Inflammatory macrophage (primary cell): ENCODE results near the gene ESRRG.
A peak's percentile ranks its signal among the peaks of the same experiment; 100 is the strongest.

Experiments
- DNase-seq, 2 donors: peaks; one replicate each; pipeline ENCODE4 v3.0.0-alpha.2; 2020 to 2022
- total RNA-seq, 18 experiments: gene quantifications; one replicate each; lab custom pipeline; 2026; ENCODE audit warnings: mixed read lengths in 6 of 18, inconsistent platforms in 2 of 18; lab: John Stamatoyannopoulos, UW

ESRRG gene
- total RNA-seq: 0 to 0.25 (median 0) reads per million in 18 experiments

DNA sequence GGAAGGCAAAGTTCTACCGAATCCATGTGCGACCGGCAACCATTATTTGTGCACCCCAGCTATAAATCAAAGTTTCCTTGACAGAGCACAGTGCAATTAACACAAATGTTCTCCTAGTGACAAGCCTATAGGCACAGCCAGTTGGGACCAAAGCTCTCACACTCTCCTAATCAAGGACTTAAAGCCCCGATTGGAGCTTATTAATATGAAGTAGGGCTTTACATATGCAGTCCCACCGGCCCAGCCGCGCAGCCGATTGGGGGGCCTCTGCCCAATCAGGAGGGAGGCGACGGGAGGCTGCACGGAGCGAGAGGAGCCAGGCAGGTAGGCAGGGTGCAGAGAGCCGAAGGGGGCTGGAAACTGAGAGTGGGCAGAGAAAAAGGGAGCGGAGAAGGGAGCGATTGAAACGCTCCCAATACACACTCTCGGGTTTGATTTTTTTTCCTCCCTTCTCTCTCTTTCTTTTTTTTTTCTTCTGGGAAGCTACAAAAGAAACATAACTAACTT, at the start of gene ESRRG:
Gene ESRRG (minus strand): TSS at position 156 of the 507 bp plus-strand sequence. CDS start 130 bp downstream, at position 26.
- no peak for DNase-seq

- no peak for DNase-seq
Observed at GRCh38 chr1:216771922-216772321, 48.7 kb upstream of the ESRRG start.

DNA sequence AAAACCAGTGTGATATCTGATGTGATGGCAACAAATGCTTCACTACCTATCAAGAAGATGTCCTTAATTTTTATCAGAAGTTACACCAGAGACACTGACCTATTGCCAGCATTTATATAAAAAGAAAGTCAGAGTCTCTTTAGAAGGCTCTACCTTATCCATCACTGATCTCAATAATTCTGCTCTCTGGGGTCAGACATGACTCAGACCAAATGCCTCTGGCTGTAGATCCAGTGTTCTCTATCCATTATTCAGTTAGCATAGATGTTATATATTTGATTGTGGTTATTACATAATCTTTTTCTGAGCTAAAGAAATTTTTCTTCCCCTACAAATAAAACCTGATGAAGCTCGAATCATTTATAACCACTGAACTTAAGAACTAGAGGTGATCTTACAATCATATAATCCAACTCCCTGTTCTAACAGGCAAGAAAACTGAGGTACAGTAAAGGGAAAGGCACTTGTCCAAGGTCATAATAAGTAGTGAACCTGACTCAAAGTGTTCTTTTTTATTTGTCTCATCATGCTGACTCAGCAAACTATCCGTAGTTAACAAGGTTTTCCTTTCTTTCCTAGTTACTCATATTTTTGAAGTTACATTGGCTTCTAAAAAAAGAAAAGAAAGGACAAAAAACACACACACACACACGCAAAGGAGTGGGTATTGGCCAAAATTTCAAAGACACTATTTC, 43.6 kb upstream of the ESRRG start:
- no peak for DNase-seq

DNA sequence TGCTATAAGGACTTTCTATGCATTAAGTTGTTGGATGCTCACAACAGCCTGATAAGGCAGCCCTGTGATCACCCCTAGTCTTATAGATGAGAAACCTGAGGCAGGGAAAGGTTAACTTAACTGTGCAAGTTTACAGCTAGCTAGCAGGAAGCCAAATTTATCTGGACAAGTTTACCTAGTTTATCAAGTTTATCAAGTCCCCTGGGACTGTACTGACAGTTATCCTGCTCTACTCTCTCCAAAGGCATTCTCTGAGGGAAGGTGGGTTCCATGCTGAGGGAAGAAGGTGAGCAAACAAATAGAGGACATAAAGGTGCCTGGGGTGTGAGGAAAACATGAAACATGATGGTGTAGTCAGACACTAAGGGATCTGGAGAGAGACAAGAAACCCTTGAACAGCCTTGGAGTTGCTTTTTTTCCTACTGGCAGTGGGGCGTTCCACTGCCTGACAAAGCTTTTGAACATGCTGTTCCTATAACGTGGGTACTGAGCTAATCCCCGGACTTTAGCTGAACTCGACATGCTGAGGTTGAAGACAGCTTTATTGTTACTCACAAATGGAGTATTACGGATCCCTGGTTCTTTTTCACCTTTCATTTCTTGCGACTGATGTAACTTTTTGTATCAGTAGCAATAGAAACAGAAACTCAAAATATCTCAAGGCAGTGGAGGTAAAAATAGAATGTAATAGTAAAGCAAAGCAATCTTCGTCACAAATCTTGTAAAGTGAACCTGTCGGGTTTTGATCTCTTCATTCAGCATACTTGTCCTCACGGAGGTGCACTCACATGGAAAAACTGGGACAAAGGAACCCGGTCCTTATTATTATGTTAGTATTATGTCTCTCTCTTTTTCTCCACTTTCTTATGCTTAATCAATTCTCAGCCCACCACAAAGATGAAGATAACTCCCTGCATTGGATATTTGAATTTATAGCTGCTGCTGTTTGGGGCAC, 42.4 kb upstream of the ESRRG start:
- DNase-seq: no peak

DNA sequence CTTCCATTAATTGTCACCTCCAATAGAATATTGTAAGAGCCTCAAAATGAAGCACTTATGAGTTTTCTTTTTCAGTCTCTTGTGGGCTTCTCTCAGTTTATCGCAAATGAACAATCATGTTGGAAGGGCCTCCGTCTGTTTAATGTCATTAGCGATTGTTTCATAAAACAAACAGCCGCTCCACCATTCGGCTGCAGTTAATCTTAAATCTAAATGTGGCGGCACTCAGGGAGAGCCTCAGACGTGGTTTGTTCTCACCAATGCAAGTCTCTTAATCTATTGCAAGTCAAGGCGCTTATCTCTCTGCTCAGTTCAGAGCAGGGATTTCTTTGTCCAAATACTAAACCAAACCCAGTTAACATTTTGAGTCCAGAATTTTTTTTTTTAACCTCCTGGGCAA, 34.9 kb upstream of the ESRRG start:
- DNase-seq: no peak

- DNase-seq: no peak
Observed at GRCh38 chr1:216757110-216757509, 33.9 kb upstream of the ESRRG start.

DNA sequence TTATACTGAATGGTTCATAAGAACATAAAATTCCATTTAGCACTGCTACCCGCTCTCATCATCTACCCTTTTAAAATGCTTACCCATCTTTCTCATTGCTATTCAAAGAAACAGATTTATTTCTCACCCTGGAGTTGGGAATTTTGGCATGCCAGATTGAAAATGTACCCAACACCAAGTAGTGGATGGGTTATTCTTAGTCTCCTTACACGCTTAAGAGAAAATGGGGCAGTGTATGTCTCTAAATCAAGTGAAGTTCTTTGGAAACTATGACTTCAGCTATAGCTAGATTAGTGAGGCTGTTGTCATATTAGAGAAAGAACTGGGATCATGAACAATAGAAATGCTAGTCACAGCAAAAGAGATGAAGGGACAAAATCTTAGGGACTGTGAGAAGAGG, 27.7 kb upstream of the ESRRG start:
- no peak for DNase-seq

DNA sequence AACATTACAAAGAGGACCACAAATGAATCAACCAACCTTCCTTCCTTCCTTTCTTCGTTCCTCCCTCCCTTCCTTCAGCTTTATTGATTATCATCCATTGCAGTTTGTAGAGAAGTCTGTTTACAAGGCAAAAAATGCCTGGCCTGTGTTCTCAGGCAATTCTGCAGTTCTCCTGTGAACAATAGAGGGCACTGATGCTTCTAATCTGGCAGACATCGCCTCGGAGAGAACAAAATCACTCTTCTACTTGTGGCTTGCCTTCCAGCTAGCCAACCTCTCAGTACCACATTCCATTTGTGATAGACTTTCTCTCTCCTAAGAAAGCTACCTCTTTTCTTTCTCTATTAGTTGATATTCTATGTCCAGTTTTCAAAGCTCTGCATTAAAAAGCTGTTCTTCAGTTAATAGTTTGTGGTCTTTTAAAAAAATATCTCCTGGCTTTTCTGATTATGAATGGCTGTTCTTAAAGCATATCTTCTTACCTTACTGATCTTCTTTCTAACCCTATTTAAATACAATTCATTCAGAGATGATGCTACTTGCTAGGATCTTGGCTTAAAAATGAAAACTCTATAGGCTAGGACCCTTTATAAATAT, 26.9 kb upstream of the ESRRG start:
- DNase-seq: peak in 1 of 2 donors; percentile 3

DNA sequence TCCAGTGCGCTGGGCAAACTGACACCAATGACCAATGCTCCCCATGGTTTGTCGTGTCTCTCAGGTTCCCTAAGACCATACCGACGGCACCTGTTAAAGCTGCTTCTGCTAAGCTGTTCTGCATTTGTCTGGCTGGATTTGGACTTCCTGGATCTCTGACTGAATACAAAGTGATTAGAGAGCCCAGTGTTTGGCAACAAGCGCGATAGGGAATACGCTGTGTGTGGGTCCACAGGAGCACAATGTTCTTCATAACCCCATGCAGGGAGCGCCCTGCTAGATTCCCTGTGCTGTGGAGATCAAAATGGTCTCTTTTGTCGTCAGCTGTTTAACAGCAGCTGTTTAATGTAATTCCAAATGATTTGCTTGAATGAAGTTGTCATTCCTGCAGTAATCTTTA, 26.0 kb upstream of the ESRRG start:
- no peak for DNase-seq

- DNase-seq: no peak
Observed at GRCh38 chr1:216742625-216743024, 19.4 kb upstream of the ESRRG start.

- no peak for DNase-seq
Observed at GRCh38 chr1:216740331-216740730, 17.1 kb upstream of the ESRRG start.

- DNase-seq: no peak
Observed at GRCh38 chr1:216739793-216740192, 16.6 kb upstream of the ESRRG start.

GRCh38 chr1:216732121-216732520, 8.9 kb upstream of the ESRRG start:
- no peak for DNase-seq

DNA sequence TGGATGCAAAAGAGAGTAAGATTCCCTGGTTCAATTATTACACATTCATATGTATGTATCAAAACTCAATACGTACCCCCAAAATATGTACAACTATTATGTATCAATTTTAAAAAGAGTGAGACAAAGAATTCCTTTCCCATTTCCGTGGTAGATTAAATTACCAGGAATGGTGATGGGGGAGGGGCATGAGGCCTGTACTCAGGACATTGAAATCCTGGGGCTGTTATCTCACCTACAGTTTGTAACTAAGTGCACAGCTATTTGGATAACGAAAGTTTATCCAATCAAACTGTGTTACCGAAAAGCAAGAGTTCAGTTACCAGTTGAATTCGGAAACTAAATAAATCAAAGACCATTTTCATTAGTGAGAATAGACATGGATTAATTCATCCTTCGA, 8.3 kb upstream of the ESRRG start:
- DNase-seq: no peak

GRCh38 chr1:216726435-216726834, 3.2 kb upstream of the ESRRG start:
- DNase-seq: no peak

DNA sequence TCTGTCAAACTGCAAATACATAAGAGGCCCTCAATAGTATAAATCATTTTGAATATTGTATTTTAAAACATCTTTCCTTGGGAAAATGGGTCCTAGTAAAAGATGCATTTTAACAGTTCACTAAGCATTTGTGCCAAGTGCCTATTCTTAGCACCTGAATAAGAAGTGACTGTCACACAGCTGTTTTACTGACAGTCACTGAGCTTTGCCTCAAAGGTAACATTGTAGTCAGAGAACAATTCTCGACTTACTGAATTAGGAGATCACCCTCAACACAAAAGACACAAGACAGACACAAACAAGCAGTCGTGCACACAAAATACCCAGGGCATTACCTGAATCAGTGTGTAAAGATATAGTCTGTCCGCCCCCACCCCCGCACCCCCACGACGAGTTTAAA, 408 bp downstream of the ESRRG start:
- no peak for DNase-seq

GRCh38 chr1:216721863-216722262, 1.4 kb downstream of the ESRRG start:
- no peak for DNase-seq

GRCh38 chr1:216721062-216721461, 2.2 kb downstream of the ESRRG start:
- DNase-seq: no peak

DNA sequence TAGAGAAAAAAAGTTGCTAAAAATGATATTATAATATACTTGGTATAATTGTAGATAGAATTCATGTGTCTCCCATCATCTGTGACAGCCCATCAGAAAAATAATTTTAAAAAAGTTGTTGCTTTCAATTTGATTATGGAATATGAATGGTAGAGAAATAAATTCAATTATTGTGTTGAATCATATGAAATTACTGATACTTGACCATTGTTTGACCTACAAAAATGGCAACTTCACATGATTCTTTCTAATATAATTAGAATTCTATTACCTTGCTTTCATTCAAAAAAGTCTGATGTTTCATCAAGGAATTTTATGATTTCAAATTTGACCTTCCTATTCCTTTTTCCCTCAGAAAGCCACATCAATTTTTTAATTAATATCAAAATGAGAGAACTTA, 11.5 kb downstream of the ESRRG start:
- no peak for DNase-seq

DNA sequence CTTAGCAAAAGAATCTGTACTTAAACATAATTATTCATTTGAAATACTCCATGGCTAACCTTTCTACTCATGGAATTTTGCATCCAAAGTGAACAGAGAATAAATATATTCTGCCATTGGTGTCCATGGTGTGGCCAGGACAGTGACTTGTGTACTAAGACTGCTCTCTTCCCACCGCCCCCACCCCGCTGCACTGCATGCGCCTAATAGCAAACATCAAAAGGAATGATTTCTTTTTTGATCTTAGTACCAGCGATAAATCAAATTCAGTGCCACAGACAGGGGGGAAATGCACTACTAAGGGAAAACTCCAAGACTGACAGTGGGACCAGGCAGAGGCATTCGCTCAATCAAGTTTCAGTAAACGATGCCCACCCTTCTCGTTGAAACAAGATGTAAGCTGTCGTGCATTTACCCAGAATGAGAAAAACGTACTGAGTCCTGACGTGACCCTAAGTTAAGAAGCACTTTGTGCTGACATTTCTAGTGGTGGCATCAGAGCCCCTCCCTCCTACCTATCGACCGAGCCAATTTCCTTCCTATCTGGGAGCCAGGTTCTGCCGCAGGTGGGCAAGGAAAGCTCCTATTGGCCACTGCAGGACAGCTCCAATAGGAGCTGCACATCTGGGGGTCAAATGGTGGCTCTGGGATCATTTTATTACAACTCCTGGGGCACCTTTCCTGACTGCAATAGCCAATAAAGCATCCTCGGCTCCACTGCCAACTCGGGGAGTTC, 12.5 kb downstream of the ESRRG start:
- DNase-seq: no peak

GRCh38 chr1:216710055-216710454, 13.2 kb downstream of the ESRRG start:
- DNase-seq: no peak

GRCh38 chr1:216705676-216706075, 17.6 kb downstream of the ESRRG start:
- no peak for DNase-seq
